Common myeloid progenitor, CD34-positive (primary cell): ENCODE results near the gene HES2.

Experiments used
- CTCF ChIA-PET: fragments of 350-600 bp; sonication (Branson Sonifier 250); formaldehyde crosslinking; loops from one replicate; lab custom pipeline; 2021; ENCODE audit warnings: antibody characterized with exemption; lab: Charles Lee
- POLR2A ChIA-PET: fragments of 350-600 bp; sonication (Branson Sonifier 250); formaldehyde crosslinking; loops from one replicate; lab custom pipeline; 2021; ENCODE audit warnings: antibody characterized with exemption; lab: Charles Lee
- DNase-seq, 3 donors: peaks; one replicate each; pipeline versions ENCODE4 v3.0.0 to v3.0.0-alpha.2; 2013
- H3K27ac ChIP-seq, 2 experiments: 1 replicate in 1 of 2; 2 replicates in 1 of 2; pipeline ENCODE4 v1.7.0; 2013; ENCODE audit warnings: inconsistent platforms in 2 of 2, low read length in 2 of 2, mild to moderate bottlenecking in 2 of 2, low read depth in 1 of 2, moderate library complexity in 1 of 2; ENCODE audit not compliant: severe bottlenecking in 2 of 2, insufficient read depth in 1 of 2, poor library complexity in 1 of 2
- H3K27me3 ChIP-seq, 5 experiments: replicated peaks in 2 of 5; 1 replicate in 3 of 5; 2 replicates in 2 of 5; pipeline versions ENCODE4 v1.6.1 to v1.7.0; 2013; ENCODE audit warnings: low read length in 4 of 5, mild to moderate bottlenecking in 2 of 5, moderate library complexity in 2 of 5, inconsistent platforms in 1 of 5; ENCODE audit not compliant: insufficient read depth in 5 of 5, control insufficient read depth in 4 of 5
- H3K36me3 ChIP-seq, 4 experiments: 1 replicate in 2 of 4; 2 replicates in 2 of 4; pipeline versions ENCODE4 v1.6.1 to v1.7.0; 2013; ENCODE audit warnings: low read length in 3 of 4, control low read depth in 1 of 4, mild to moderate bottlenecking in 1 of 4; ENCODE audit not compliant: control insufficient read depth in 4 of 4, insufficient read depth in 4 of 4
- H3K4me1 ChIP-seq, 4 experiments: 1 replicate in 3 of 4; 2 replicates in 1 of 4; pipeline versions ENCODE4 v1.6.1 to v1.7.1; 2013; ENCODE audit warnings: low read length in 3 of 4, mild to moderate bottlenecking in 3 of 4, control low read depth in 1 of 4, inconsistent platforms in 1 of 4, moderate library complexity in 1 of 4; ENCODE audit not compliant: control insufficient read depth in 4 of 4, insufficient read depth in 4 of 4; ENCODE audit errors: control extremely low read depth in 1 of 4
- H3K4me3 ChIP-seq, 7 experiments: 1 replicate in 4 of 7; 2 replicates in 3 of 7; pipeline versions ENCODE4 v1.5.1 to v1.7.0; 2013; ENCODE audit warnings: mild to moderate bottlenecking in 7 of 7, low read length in 6 of 7, moderate library complexity in 6 of 7, inconsistent platforms in 2 of 7, low read depth in 2 of 7, control low read depth in 1 of 7; ENCODE audit not compliant: insufficient read depth in 4 of 7, control insufficient read depth in 1 of 7; ENCODE audit errors: extremely low read depth in 1 of 7
- H3K9me3 ChIP-seq, 5 experiments: 1 replicate in 4 of 5; 2 replicates in 1 of 5; pipeline versions ENCODE4 v1.6.1 to v1.7.1; 2013; ENCODE audit warnings: low read length in 4 of 5, mild to moderate bottlenecking in 2 of 5, inconsistent platforms in 1 of 5, low read depth in 1 of 5, moderate library complexity in 1 of 5; ENCODE audit not compliant: control insufficient read depth in 4 of 5, insufficient read depth in 2 of 5; ENCODE audit errors: control extremely low read depth in 1 of 5
- WGBS: methylation state at CpG from one replicate; pipeline ENCODE4 v1.1.5; 2013; ENCODE audit not compliant: insufficient coverage; 5-methylcytosine and 5-hydroxymethylcytosine counted together

The HES2 gene

DNA sequence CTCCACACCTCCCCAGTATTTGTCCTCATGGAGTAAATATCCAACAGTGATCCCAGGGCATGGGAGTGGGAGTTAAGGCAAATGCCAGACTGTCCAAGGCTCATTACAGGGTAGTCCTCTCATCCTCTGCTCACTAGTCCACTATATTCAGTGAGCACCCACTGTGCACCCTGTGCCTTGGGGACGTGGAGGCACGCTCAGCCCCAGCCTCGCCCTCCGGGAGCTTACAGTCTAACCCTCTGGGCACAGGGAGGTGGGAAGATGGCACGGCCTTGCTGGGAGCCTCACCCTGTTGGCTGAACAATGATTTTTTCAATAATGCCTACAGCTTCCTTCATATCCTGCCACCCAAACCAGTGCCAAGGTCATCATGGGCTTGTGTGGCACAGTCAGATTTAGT lies 2.8 kb downstream of the HES2 start:
- peaks cover 0 to 81% (median 34%) of the 10 kb centered on the region in 5 experiments for H3K27me3 ChIP-seq
- 95% methylated on average over 3 of the region's 5 CpGs for WGBS
- POLR2A ChIA-PET, result no interaction called here
- CTCF ChIA-PET, result interaction anchor here (1.6 to 10.9 kb wide), 3 partner anchors 11 to 170 kb away, joined by 4 to 81 read pairs (median 4); no protein-coding TSS in a partner anchor
- H3K4me1 ChIP-seq, result peaks cover 0 to 28% (median 18%) of the 10 kb centered on the region in 4 experiments
- no peaks in the 10 kb centered on the region for H3K36me3 ChIP-seq
- H3K4me3 ChIP-seq, result no peak overlapping the region
- no peaks in the 10 kb centered on the region for H3K9me3 ChIP-seq
- H3K27ac ChIP-seq, result no peak overlapping the region
- no peak for DNase-seq

DNA sequence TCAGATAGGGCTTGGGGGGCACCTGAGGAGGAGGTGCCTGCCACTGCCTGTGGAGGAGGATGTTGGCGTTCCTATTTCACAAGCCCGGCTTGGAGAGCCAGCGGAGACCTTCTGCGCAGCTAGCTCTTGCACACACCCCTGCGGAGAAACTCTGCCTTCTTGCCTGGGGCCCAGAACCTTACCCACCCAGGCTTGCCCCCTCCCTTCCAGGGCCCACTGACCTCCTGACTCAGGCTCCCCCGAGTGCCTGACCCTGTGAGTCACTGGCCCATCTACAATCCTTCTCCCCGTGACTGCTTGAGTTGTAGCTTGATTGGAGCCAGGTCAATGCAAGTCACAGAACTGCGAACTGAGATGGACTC lies 3.4 kb downstream of the HES2 start:
- no peak for DNase-seq
- no peak overlapping the region for H3K4me3 ChIP-seq
- 63% methylated on average over 3 of the region's 8 CpGs for WGBS
- no peak overlapping the region for H3K27ac ChIP-seq
- H3K9me3 ChIP-seq, result no peaks in the 10 kb centered on the region
- no peaks in the 10 kb centered on the region for H3K36me3 ChIP-seq
- ChIA-PET CTCF (interaction anchor here (1.6 to 10.9 kb wide), 2 partner anchors 11 to 170 kb away, joined by 4 to 81 read pairs; no protein-coding TSS in a partner anchor), POLR2A (no interaction called here)
- H3K4me1 ChIP-seq, result peaks cover 0 to 28% (median 18%) of the 10 kb centered on the region in 4 experiments
- H3K27me3 ChIP-seq, result peaks cover 0 to 75% (median 31%) of the 10 kb centered on the region in 5 experiments

DNA sequence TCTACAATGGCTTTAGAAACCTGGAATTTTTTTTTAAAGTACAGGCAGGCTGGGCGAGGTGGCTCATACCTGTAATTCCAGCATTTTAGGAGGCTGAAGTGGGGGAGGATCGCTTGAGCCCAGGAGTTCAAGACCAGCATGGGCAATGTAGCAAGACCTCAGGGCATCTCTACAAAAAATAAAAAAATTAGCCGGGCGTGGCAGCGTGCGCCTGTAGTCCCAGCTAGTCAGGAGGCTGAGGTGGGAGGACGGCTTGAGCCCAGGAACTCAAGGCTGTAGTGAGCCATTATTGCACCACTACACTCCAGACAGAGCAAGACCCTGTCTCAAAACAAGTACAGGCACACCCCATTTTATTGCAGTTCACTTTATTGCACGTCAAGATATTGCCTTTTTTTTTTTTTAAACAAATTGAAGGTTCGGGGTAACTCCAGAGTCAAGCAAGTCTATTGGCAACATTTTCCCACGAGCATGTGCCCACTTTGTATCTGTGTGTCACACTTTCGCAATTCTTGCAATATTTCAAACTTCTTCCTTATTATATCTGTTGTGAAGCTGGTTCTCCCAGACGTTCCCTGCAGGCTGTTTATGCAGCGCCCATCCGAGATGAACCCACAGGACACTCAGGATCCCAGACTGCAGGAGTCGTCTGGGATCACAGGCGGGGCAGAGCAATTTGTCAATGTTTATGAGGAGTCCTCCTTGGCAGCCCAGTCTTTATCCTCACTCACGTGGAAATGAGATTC lies 4.7 kb downstream of the HES2 start:
- H3K27ac ChIP-seq, result no peak overlapping the region
- ChIA-PET CTCF (interaction anchor here (0.6 to 10.9 kb wide), 12 partner anchors 8 to 232 kb away, joined by 3 to 81 read pairs (median 5); no protein-coding TSS in a partner anchor), POLR2A (interaction anchor here (1.4 kb wide), 1 partner anchor 9 kb away, joined by 3 read pairs; no protein-coding TSS in a partner anchor)
- H3K4me3 ChIP-seq, result no peak overlapping the region
- H3K4me1 ChIP-seq, result peaks cover 0 to 19% (median 9%) of the 10 kb centered on the region in 4 experiments
- peaks cover 0 to 64% (median 28%) of the 10 kb centered on the region in 5 experiments for H3K27me3 ChIP-seq
- no peaks in the 10 kb centered on the region for H3K36me3 ChIP-seq
- no peak for DNase-seq
- WGBS, result 62% methylated on average over 12 of the region's 17 CpGs
- no peaks in the 10 kb centered on the region for H3K9me3 ChIP-seq

DNA sequence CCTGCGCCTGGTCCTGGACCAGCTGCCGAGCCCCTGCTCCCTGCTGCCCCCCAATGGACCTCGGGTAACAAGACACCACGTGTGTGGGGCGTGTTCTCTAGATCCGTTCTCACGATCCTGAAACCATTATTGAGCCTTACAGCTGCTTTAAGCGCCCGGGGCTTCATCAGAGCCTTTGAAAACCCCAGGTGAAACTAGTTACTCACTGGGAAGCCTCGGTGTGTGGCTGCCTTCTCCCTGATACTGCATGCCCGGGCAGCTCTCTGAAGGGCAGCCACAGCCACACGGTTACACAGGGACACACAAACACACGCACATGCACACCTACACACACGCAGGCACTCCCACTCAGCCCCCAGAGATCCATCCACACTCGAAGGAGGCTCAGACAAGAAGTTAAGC lies 5.3 kb downstream of the HES2 start:
- POLR2A ChIA-PET, result interaction anchor here (1.4 kb wide), 1 partner anchor 9 kb away, joined by 3 read pairs; no protein-coding TSS in a partner anchor
- 4% methylated on average over 12 of the region's 15 CpGs for WGBS
- Histone ChIP-seq H3K9me3 (no peaks in the 10 kb centered on the region), H3K4me3 (peak overlapping the region in 2 of 7 experiments; percentile 4 to 33), H3K27me3 (peaks cover 0 to 58% (median 28%) of the 10 kb centered on the region in 5 experiments), H3K4me1 (peaks cover 0 to 13% (median 7%) of the 10 kb centered on the region in 4 experiments), H3K36me3 (no peaks in the 10 kb centered on the region), H3K27ac (no peak overlapping the region)
- peak; percentile 62 to 72 (median 71) for DNase-seq
- CTCF ChIA-PET, result interaction anchor here (0.7 to 10.9 kb wide), 10 partner anchors 9 to 78 kb away, joined by 3 to 81 read pairs (median 6); no protein-coding TSS in a partner anchor

DNA sequence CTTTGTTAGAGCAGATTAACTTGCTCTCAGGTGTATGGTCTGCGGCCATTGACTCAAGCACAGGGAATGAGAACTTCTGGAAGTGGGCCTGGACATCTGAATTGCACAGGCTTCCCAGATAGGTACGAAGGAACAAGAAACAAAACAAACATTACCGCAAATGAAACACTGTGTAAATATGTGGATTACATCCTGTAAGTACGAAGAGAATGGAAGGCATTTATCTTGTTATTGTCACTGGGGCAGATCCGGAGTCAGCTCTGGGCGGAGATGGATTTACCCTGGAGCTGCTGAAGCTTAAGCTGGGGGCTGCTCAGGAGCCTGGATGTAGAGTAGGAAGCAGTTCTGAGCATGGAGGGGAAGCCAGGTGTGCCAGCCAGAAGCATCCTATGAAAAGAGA lies 6.8 kb downstream of the HES2 start:
- peaks cover 0 to 43% (median 23%) of the 10 kb centered on the region in 5 experiments for H3K27me3 ChIP-seq
- H3K27ac ChIP-seq, result no peak overlapping the region
- H3K9me3 ChIP-seq, result no peaks in the 10 kb centered on the region
- ChIA-PET CTCF (interaction anchor here (1.1 to 10.9 kb wide), 6 partner anchors 7 to 168 kb away, joined by 3 to 81 read pairs (median 4); no protein-coding TSS in a partner anchor), POLR2A (no interaction called here)
- H3K4me3 ChIP-seq, result no peak overlapping the region
- H3K36me3 ChIP-seq, result no peaks in the 10 kb centered on the region
- no peak for DNase-seq
- WGBS, result 84% methylated on average over 6 of the region's 6 CpGs
- peaks cover 0 to 5% (median 4%) of the 10 kb centered on the region in 4 experiments for H3K4me1 ChIP-seq

DNA sequence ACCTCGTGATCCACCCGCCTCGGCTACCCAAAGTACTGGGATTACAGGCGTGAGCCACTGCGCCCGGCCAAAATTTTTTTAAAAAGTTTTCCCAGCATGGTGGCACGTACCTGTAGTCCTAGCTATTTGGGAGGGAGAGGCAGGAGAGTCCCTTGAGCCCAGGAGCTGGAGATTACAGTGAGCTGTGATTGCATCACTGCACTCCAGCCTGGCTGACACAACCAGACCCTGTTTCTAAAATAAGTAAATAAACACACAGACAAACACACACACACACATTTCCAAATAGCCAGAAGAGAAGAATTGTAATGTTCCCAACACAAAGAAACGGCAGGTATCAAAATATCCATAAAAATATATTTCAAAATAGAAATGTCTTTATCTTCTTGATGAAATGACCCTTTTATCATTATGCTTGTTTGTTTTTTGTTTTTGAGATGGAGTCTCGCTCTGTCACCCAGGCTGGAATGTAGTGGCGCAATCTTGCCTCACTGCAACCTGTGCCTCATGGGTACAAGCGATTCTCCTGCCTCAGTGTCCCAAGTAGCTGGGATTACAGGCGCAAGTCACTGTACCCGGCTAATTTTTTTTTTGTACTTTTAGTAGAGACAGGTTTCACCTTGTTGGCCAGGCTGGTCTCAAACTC lies 9.3 kb downstream of the HES2 start:
- Histone ChIP-seq H3K4me3 (no peak overlapping the region), H3K27me3 (peaks cover 0 to 25% (median 7%) of the 10 kb centered on the region in 5 experiments), H3K4me1 (peaks cover 0 to 5% (median 4%) of the 10 kb centered on the region in 4 experiments), H3K9me3 (no peaks in the 10 kb centered on the region), H3K36me3 (no peaks in the 10 kb centered on the region), H3K27ac (no peak overlapping the region)
- WGBS, result 97% methylated on average over 6 of the region's 13 CpGs
- CTCF ChIA-PET, result interaction anchor here (0.7 to 10.7 kb wide), 5 partner anchors 8 to 62 kb away, joined by 3 to 81 read pairs (median 5); partner anchors contain the start of gene HES2
- POLR2A ChIA-PET, result no interaction called here
- DNase-seq, result no peak
